PC-9 (cell line): ENCODE measurements around the gene LIN7C. TPM values are rescaled to one million over a fixed set of nuclear protein-coding genes. Genes with fewer than 3 reads are reported as not detected.

Experiments
- BruUV-seq: library from RNA; stranded (reverse); fragments of 400-500 nt; replicated peaks from 2 replicates; lab custom pipeline; 2021; lab: Mats Ljungman, UMichigan
- CTCF ChIA-PET: fragments of 300-600 bp; sonication (Branson Sonifier 250); formaldehyde crosslinking; loops from one replicate; lab custom pipeline; 2022; ENCODE audit warnings: antibody characterized with exemption; lab: Charles Lee
- POLR2A ChIA-PET: fragments of 300-600 bp; sonication (Branson Sonifier 250); formaldehyde crosslinking; loops from one replicate; lab custom pipeline; 2022; ENCODE audit warnings: antibody characterized with exemption; ENCODE audit not compliant: unreplicated experiment; lab: Charles Lee
- DNase-seq, 2 experiments: peaks; one replicate each; pipeline versions ENCODE4 v3.0.0 to v3.0.0-alpha.2; 2015 to 2022; ENCODE audit warnings: mixed read lengths in 1 of 2
- H2AFZ ChIP-seq: fragments of 200-600 bp; sonication (generic); 2 replicates; pipeline ENCODE4 v1.8.1; 2017; ENCODE audit warnings: antibody characterized with exemption
- H3F3A ChIP-seq: fragments of 200-600 bp; sonication (generic); 2 replicates; pipeline ENCODE4 v1.8.1; 2017; ENCODE audit warnings: antibody characterized with exemption, mild to moderate bottlenecking, low read depth; ENCODE audit not compliant: insufficient read depth
- H3K27ac ChIP-seq: fragments of 200-600 bp; sonication (generic); 2 replicates; pipeline ENCODE4 v1.6.1; 2016; ENCODE audit warnings: mixed run types
- H3K27me3 ChIP-seq: fragments of 200-600 bp; sonication (generic); 2 replicates; pipeline ENCODE4 v1.6.1; 2016; ENCODE audit warnings: low read depth, mixed run types; ENCODE audit not compliant: insufficient read depth
- H3K36me3 ChIP-seq: fragments of 200-600 bp; sonication (generic); 2 replicates; pipeline ENCODE4 v1.6.1; 2016; ENCODE audit warnings: low read depth, mixed run types
- H3K4me1 ChIP-seq: fragments of 200-600 bp; sonication (generic); replicated peaks from 2 replicates; pipeline ENCODE4 v1.6.1; 2016; ENCODE audit warnings: mixed run types; ENCODE audit not compliant: insufficient read depth
- H3K4me2 ChIP-seq: fragments of 200-600 bp; sonication (generic); 2 replicates; pipeline ENCODE4 v1.6.1; 2017; ENCODE audit warnings: mixed run types
- H3K4me3 ChIP-seq: fragments of 200-600 bp; sonication (generic); 2 replicates; pipeline ENCODE4 v1.6.1; 2016; ENCODE audit warnings: mixed run types
- H3K79me2 ChIP-seq: fragments of 200-600 bp; sonication (generic); 2 replicates; pipeline ENCODE4 v1.6.1; 2017; ENCODE audit warnings: low read depth, mixed run types
- H3K9me2 ChIP-seq: fragments of 200-600 bp; sonication (generic); 2 replicates; pipeline ENCODE4 v1.8.1; 2017; ENCODE audit warnings: mild to moderate bottlenecking; ENCODE audit not compliant: insufficient read depth
- H3K9me3 ChIP-seq: fragments of 200-600 bp; sonication (generic); 2 replicates; pipeline ENCODE4 v1.8.1; 2016; ENCODE audit warnings: low read depth; ENCODE audit not compliant: insufficient read depth
- H4K20me1 ChIP-seq: fragments of 200-600 bp; sonication (generic); 2 replicates; pipeline ENCODE4 v1.8.1; 2017; ENCODE audit not compliant: insufficient read depth
- EZH2 ChIP-seq: fragments of 200-600 bp; sonication (generic); IDR thresholded peaks from 2 replicates; pipeline ENCODE4 v1.8.0; 2017; ENCODE audit warnings: antibody characterized with exemption, low read depth
- intact Hi-C: fragments of 100-400 bp; cut with micrococcal nuclease; formaldehyde crosslinking; loops from one replicate; pipeline ENCODE4 v1.10.0; 2022; ENCODE audit not compliant: unreplicated experiment
- total RNA-seq: library from RNA; stranded (reverse); gene quantifications from 2 replicates; pipeline ENCODE4 v1.2.3, GENCODE V29; 2021
- TF ChIP-seq, protein P1 (sequence below): fragments of 200-600 bp; sonication (generic); conservative IDR thresholded peaks from 2 replicates; pipeline ENCODE4 v1.6.1; 2017; ENCODE audit warnings: mixed run types, antibody characterized with exemption, mild to moderate bottlenecking, moderate library complexity

Gene LIN7C
- total RNA-seq, 1 experiment from 2014 or later: 30.6 TPM

DNA sequence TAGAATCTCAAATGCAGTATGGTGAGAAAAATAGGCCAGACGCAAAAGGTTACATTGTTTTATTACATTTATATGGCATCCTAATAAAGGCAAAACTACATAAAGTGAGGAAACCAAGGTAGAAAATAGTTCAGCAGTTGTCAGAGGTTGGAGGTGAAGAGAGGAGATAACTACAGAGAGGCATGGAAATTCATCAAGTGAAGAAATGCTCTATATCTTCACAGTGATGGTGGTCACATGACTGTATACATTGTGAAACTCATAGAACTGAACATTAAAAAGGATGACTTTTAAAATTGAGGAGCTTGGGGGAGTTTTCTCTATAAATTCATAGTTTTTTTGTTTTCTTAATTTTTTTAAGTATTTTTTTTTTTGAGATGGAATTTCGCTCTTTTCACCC is 48.4 kb downstream of the LIN7C start:
- no peaks in the 10 kb centered on the region for H3K9me2 ChIP-seq
- no peaks in the 10 kb centered on the region for H3K36me3 ChIP-seq
- peaks cover 6% of the 10 kb centered on the region; the same call in 1 of the 2 replicates for H3K9me3 ChIP-seq
- BruUV-seq: no TSS peak
- no peak overlapping the region for H3K4me2 ChIP-seq
- H3K79me2 ChIP-seq: peaks cover 99% of the 10 kb centered on the region
- H3F3A ChIP-seq: peaks cover 19% of the 10 kb centered on the region; the same call in 1 of the 2 replicates
- H3K27me3 ChIP-seq: no peaks in the 10 kb centered on the region
- H3K4me3 ChIP-seq: no peak overlapping the region
- no peaks in the 10 kb centered on the region for H4K20me1 ChIP-seq
- H3K27ac ChIP-seq: 0 out of 2 replicates have a peak overlapping the region, but pooled peaks have one; percentile 55
- intact Hi-C loops: no loop called here
- CTCF ChIA-PET: interaction anchor here (0.5 kb wide), 1 partner anchor 339 kb away, joined by 3 read pairs; no protein-coding TSS in a partner anchor
- TF ChIP-seq, protein P1, sequence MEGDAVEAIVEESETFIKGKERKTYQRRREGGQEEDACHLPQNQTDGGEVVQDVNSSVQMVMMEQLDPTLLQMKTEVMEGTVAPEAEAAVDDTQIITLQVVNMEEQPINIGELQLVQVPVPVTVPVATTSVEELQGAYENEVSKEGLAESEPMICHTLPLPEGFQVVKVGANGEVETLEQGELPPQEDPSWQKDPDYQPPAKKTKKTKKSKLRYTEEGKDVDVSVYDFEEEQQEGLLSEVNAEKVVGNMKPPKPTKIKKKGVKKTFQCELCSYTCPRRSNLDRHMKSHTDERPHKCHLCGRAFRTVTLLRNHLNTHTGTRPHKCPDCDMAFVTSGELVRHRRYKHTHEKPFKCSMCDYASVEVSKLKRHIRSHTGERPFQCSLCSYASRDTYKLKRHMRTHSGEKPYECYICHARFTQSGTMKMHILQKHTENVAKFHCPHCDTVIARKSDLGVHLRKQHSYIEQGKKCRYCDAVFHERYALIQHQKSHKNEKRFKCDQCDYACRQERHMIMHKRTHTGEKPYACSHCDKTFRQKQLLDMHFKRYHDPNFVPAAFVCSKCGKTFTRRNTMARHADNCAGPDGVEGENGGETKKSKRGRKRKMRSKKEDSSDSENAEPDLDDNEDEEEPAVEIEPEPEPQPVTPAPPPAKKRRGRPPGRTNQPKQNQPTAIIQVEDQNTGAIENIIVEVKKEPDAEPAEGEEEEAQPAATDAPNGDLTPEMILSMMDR: no peak
- H2AFZ ChIP-seq: no peak overlapping the region
- POLR2A ChIA-PET: no interaction called here
- DNase-seq: no peak
- peaks cover 48% of the 10 kb centered on the region for H3K4me1 ChIP-seq

DNA sequence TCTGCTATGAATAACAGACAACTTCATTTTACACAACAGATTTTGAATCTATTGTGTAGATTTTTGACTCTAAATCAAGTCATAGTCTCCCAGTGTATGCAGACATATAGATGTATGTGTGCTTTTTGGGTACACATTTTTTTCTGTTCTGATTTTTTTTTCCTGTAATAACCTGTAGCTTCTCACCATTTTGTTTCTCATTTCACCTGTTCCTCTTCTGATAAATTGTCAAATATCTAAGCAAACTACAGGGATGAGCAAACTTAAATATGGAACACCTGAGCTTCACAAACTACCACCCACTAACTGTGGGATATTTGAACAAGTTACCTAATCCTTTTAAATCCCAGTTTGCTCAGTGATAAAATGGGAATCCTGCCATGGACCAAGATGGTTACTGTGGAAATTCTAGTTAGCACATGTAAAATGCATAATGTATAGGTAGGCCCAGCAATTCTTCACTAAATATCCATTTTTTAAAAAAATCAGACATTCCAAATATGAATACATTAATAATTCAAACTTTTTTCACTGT is 49.7 kb downstream of the LIN7C start:
- peaks cover 23% of the 10 kb centered on the region; the same call in 1 of the 2 replicates for H3F3A ChIP-seq
- H3K36me3 ChIP-seq: no peaks in the 10 kb centered on the region
- H3K9me3 ChIP-seq: peaks cover 6% of the 10 kb centered on the region; the same call in 1 of the 2 replicates
- peak overlapping the region; percentile 55 for H3K27ac ChIP-seq
- H3K4me2 ChIP-seq: peak overlapping the region; percentile 59
- TF ChIP-seq, protein P1: no peak
- TF ChIP-seq EZH2: no peak
- DNase-seq: no peak
- no TSS peak for BruUV-seq
- peaks cover 98% of the 10 kb centered on the region for H3K79me2 ChIP-seq
- no peak overlapping the region for H2AFZ ChIP-seq
- no peak overlapping the region for H3K4me3 ChIP-seq
- CTCF ChIA-PET: no interaction called here
- peaks cover 49% of the 10 kb centered on the region for H3K4me1 ChIP-seq
- no peaks in the 10 kb centered on the region for H4K20me1 ChIP-seq
- intact Hi-C loops: loop anchor here (1.0 kb wide), 2 partner anchors 7 to 10 kb away; no protein-coding TSS in a partner anchor
- no peaks in the 10 kb centered on the region for H3K9me2 ChIP-seq
- H3K27me3 ChIP-seq: no peaks in the 10 kb centered on the region
- POLR2A ChIA-PET: interaction anchor here (0.6 to 0.7 kb wide), 3 partner anchors 9 to 834 kb away, joined by 3 to 11 read pairs (median 3); no protein-coding TSS in a partner anchor

DNA sequence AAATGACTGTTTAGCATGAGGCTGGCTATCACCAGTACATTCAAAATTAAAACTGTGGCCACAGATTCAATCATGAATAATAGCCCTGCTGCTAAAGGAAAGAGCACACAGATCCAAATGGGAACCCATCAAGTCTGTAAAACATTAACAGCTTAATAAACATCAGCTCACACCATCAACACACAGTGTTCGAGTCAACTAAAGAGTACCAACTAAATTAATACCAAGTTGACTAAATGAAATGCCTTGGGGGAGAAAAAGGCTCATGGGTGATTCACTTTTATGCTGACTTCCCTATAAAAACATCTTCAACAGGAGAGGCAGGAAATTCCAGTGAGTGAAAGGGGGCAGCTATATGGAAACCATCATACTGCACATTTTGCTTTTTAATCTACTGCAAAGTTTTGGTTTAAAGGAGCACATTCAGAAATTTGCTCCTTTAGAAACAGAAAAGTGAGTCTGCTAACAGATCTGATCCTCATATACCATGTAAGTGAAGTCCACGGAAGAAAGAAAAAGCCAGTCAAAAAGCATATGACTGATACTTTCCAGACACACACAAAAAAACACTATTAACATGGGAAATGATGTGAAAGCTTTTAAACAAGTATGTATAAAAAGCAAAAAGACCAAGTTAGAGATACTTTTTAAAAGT is 50.3 kb downstream of the LIN7C start:
- Histone ChIP-seq H4K20me1 (no peaks in the 10 kb centered on the region), H3K27me3 (no peaks in the 10 kb centered on the region), H3K4me1 (peaks cover 55% of the 10 kb centered on the region), H3K9me3 (peaks cover 6% of the 10 kb centered on the region), H3K79me2 (peaks cover 98% of the 10 kb centered on the region), H3K36me3 (0 out of 2 replicates have a peak, but pooled peaks cover under 1% of the 10 kb centered on the region), H3K27ac (peak overlapping the region; percentile 55), H3F3A (peaks cover 29% of the 10 kb centered on the region; the same call in 1 of the 2 replicates), H3K9me2 (no peaks in the 10 kb centered on the region), H3K4me3 (no peak overlapping the region), H3K4me2 (peak overlapping the region; percentile 59), H2AFZ (no peak overlapping the region)
- TF ChIP-seq EZH2: no peak
- TF ChIP-seq, protein P1: no peak
- ChIA-PET CTCF (no interaction called here), POLR2A (interaction anchor here (0.6 kb wide), 3 partner anchors 10 to 22 kb away, joined by 3 to 5 read pairs (median 3); no protein-coding TSS in a partner anchor)
- BruUV-seq: no TSS peak
- intact Hi-C loops: loop anchor here (1.0 kb wide), 2 partner anchors 8 to 9 kb away; no protein-coding TSS in a partner anchor
- peak in 1 of 2 experiments; percentile 67 for DNase-seq
